GM12875 (cell line): Measurements from ENCODE around the gene NOTCH1.

Experiments
- H3K4me3 ChIP-seq: one replicate; pipeline ENCODE4 v1.5.1; 2011; ENCODE audit warnings: low read depth, low read length, control low read depth
- TF ChIP-seq, protein P1 (sequence below): IDR thresholded peaks from 2 replicates; pipeline ENCODE4 v1.5.1; 2011; ENCODE audit warnings: low read depth, mild to moderate bottlenecking, control low read depth, inconsistent platforms, low read length, moderate library complexity, borderline replicate concordance; ENCODE audit not compliant: insufficient read depth

The NOTCH1 gene

GRCh38 chr9:136537411-136537810, 8.4 kb downstream of the NOTCH1 start:
- TF ChIP-seq, protein P1, sequence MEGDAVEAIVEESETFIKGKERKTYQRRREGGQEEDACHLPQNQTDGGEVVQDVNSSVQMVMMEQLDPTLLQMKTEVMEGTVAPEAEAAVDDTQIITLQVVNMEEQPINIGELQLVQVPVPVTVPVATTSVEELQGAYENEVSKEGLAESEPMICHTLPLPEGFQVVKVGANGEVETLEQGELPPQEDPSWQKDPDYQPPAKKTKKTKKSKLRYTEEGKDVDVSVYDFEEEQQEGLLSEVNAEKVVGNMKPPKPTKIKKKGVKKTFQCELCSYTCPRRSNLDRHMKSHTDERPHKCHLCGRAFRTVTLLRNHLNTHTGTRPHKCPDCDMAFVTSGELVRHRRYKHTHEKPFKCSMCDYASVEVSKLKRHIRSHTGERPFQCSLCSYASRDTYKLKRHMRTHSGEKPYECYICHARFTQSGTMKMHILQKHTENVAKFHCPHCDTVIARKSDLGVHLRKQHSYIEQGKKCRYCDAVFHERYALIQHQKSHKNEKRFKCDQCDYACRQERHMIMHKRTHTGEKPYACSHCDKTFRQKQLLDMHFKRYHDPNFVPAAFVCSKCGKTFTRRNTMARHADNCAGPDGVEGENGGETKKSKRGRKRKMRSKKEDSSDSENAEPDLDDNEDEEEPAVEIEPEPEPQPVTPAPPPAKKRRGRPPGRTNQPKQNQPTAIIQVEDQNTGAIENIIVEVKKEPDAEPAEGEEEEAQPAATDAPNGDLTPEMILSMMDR = no peak
- no peak overlapping the region for H3K4me3 ChIP-seq

DNA sequence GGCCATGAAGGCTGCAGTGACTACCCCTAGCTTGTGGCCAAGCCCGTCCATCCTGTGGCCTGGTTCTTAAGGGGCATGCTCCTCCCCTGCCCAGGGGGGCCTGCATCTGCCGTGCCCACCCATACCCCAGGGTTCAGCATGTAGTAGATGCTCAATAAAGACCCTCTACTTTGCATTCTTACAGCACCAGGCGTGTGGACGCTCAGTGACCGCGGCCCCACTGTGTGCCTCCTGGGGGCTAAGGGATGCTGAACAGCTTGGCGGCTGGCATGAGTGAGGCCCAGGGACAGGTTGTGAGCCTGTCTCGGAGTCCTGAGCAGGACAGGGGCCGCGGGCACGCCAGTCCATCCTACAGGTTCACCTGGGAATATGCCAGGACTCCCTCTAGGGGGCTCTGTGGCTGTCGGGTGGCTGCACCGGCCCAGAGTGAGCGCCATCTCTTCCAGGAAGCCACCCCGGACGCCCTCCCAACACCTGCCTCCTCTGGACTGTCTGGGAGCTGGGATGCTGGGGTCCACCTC, 9.1 kb downstream of the NOTCH1 start:
- H3K4me3 ChIP-seq = no peak overlapping the region
- TF ChIP-seq, protein P1 = 0 out of 2 replicates have a peak, but pooled peaks have one; percentile 22

GRCh38 chr9:136536051-136536720, 9.7 kb downstream of the NOTCH1 start:
- TF ChIP-seq, protein P1 = no peak
- no peak overlapping the region for H3K4me3 ChIP-seq

DNA sequence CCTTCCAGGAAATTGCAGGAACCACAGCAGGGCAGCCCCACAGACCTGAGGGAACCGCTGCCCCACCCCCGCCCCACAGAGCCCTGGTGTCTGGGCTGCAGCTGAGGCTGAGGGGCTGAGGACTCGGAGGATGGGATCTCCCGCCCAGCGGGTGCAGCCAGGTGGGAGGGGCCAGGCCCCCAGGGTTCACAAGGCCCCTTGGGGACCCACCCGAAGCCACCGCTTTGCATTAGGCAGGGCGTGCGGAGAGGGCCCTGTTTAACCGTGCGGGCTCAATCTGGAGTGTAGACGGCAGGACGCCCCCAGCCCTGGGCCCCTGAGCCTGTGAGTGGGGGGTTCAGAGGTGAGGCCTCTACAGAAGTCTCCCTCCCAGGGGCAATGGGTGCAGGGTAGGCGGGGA, 10.8 kb downstream of the NOTCH1 start:
- H3K4me3 ChIP-seq = no peak overlapping the region
- TF ChIP-seq, protein P1 = no peak

DNA sequence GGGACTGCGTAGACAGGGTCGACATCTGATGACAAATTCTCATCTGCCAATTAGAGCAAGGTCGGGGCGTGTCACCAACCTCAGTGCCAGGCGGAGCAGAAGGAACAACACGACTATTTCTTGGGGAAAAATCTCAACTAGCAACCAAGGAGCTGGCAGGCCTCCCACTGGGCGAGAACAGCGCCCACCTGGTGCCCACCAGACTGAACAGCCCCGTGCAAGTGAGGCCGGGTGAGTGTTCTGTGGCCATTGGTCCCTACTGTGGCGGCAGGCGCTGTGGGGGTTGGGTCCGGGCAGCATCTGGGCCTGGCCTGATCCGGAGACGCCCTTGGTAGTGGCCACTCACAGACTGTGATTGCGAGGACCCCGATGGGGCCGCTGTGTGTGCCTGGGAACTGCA, 11.5 kb downstream of the NOTCH1 start:
- TF ChIP-seq, protein P1 = no peak
- H3K4me3 ChIP-seq = no peak overlapping the region

- TF ChIP-seq, protein P1 = no peak
- peak overlapping the region; percentile 5 for H3K4me3 ChIP-seq
These were observed 12.1 kb downstream of the NOTCH1 start for GRCh38 chr9:136533775-136534157.

DNA sequence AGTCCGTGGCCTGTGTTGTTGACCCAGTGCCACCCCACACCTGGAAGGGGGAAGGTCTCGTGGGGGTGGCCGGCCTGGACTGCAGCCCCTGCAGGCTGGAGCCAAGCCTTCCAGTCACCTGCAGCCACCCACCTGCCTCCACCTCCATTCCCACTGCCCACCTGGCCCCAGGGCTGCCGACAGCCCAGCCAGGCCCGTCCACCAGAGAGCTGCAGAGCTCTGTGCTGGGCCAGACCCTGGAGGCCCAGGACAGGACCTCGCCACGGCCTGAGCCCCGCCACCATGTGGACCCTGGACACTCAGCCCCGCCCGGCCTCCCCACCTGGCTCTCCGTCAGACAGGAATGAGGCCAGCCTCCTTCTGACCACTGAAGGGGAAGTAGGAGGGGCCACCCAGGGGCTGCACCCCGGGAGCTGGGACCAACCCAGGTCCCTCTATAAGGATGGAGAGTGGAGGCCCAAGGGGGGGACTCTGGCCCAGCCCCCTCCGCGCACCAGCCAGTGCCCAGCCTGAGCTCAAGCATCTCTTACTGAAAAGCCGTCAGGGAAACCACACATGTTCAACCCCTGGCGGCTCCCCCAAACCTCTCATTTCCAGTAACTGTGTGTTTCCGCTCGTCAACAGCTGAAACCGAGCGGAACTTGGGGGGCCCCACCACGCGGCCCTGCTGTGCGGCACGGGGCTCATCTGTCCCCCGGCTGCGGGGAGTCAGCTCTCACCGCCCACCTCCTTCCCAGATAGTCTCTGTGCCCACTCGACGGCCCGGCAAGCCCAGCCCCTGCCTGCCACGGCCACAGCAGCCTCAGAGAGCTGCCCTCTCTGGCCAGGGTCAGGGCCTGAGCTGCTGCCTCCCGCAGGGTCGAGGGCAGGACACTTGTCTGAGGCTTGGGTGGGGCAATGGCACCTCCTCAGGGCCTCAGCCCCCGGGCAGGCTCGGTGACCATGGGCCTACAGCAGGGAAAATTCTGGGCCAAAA, 12.8 kb downstream of the NOTCH1 start:
- TF ChIP-seq, protein P1 = no peak
- H3K4me3 ChIP-seq = peak overlapping the region; percentile 5
